ENCODE data around the gene RGL4. TPM values are rescaled to one million over a fixed set of nuclear protein-coding genes. Genes with fewer than 3 reads are reported as not detected.

Gene RGL4
- total and polyA plus RNA-seq, 2 experiments from 2014 or later, result 0.68 TPM; not detected in 1

GRCh38 chr22:23695571-23696325 lies 4.9 kb downstream of the RGL4 start:
- no peaks in the 10 kb centered on the region for H3K9me2 ChIP-seq (replicated peaks; ENCODE audit: insufficient read depth)
- H3K79me2 ChIP-seq, result no peaks in the 10 kb centered on the region
- DNase-seq (ENCODE audit: low spot score), result no peak
- no peak overlapping the region for H3K27ac ChIP-seq
- H3K36me3 ChIP-seq (replicated peaks; ENCODE audit: insufficient read depth, low read depth), result no peaks in the 10 kb centered on the region
- H3K27me3 ChIP-seq, result no peaks in the 10 kb centered on the region
- no peaks in the 10 kb centered on the region for H3K9me3 ChIP-seq (ENCODE audit: low read depth)
- 97% methylated on average over 19 of the region's 19 CpGs for WGBS (ENCODE audit: low lambda C conversion rate, missing lambda C conversion rate)
- TF ChIP-seq CTCF (IDR thresholded peaks at IDR 0.05; ENCODE audit: poor library complexity) (no peak), EZH2phosphoT487 (IDR thresholded peaks at IDR 0.05; ENCODE audit: low read depth, severe bottlenecking, unreplicated experiment) (no peak), EZH2 (IDR thresholded peaks at IDR 0.05; ENCODE audit: borderline replicate concordance) (no peak)
- H4K20me1 ChIP-seq (ENCODE audit: insufficient read depth, poor library complexity, severe bottlenecking), result no peaks in the 10 kb centered on the region
- H2AFZ ChIP-seq, result no peak overlapping the region
- no peaks in the 10 kb centered on the region for H3K4me1 ChIP-seq (ENCODE audit: insufficient read depth)
- no peak overlapping the region for H3K4me3 ChIP-seq
- H3K4me2 ChIP-seq, result no peak overlapping the region

- Histone ChIP-seq H3K9me3 (ENCODE audit: low read depth) (no peaks in the 10 kb centered on the region), H3K27ac (no peak overlapping the region), H3K4me2 (no peak overlapping the region), H3K4me1 (ENCODE audit: insufficient read depth) (peaks cover 5% of the 10 kb centered on the region), H3K9me2 (replicated peaks; ENCODE audit: insufficient read depth) (no peaks in the 10 kb centered on the region), H4K20me1 (ENCODE audit: insufficient read depth, poor library complexity, severe bottlenecking) (no peaks in the 10 kb centered on the region), H2AFZ (no peak overlapping the region), H3K79me2 (peaks cover 4% of the 10 kb centered on the region), H3K27me3 (no peaks in the 10 kb centered on the region), H3K36me3 (replicated peaks; ENCODE audit: insufficient read depth, low read depth) (no peaks in the 10 kb centered on the region), H3K4me3 (no peak overlapping the region)
- TF ChIP-seq EZH2 (IDR thresholded peaks at IDR 0.05; ENCODE audit: borderline replicate concordance), result no peak
- TF ChIP-seq EZH2phosphoT487 (IDR thresholded peaks at IDR 0.05; ENCODE audit: low read depth, severe bottlenecking, unreplicated experiment), result no peak
- no peak for TF ChIP-seq CTCF (IDR thresholded peaks at IDR 0.05; ENCODE audit: poor library complexity)
- DNase-seq (ENCODE audit: low spot score), result no peak
- 94% methylated on average over 13 of the region's 13 CpGs for WGBS (ENCODE audit: low lambda C conversion rate, missing lambda C conversion rate)
Observed at GRCh38 chr22:23696326-23696851, 5.6 kb downstream of the RGL4 start.

- TF ChIP-seq CTCF (IDR thresholded peaks at IDR 0.05; ENCODE audit: poor library complexity) (no peak), EZH2phosphoT487 (IDR thresholded peaks at IDR 0.05; ENCODE audit: low read depth, severe bottlenecking, unreplicated experiment) (no peak), EZH2 (IDR thresholded peaks at IDR 0.05; ENCODE audit: borderline replicate concordance) (no peak)
Observed at GRCh38 chr22:23697031-23697970, 6.5 kb downstream of the RGL4 start.

More at GRCh38 chr22:23697031-23697970, 6.5 kb downstream of the RGL4 start:
- no peak for DNase-seq (ENCODE audit: low spot score)
- H3K79me2 ChIP-seq, result peaks cover 13% of the 10 kb centered on the region
- no peaks in the 10 kb centered on the region for H3K36me3 ChIP-seq (replicated peaks; ENCODE audit: insufficient read depth, low read depth)
- H3K4me1 ChIP-seq (ENCODE audit: insufficient read depth), result peaks cover 7% of the 10 kb centered on the region
- 94% methylated on average over 11 of the region's 11 CpGs for WGBS (ENCODE audit: low lambda C conversion rate, missing lambda C conversion rate)
- no peaks in the 10 kb centered on the region for H3K27me3 ChIP-seq
- no peaks in the 10 kb centered on the region for H4K20me1 ChIP-seq (ENCODE audit: insufficient read depth, poor library complexity, severe bottlenecking)
- H3K4me2 ChIP-seq, result no peak overlapping the region
- H3K4me3 ChIP-seq, result no peak overlapping the region
- H2AFZ ChIP-seq, result no peak overlapping the region
- H3K9me2 ChIP-seq (replicated peaks; ENCODE audit: insufficient read depth), result no peaks in the 10 kb centered on the region
- no peak overlapping the region for H3K27ac ChIP-seq
- H3K9me3 ChIP-seq (ENCODE audit: low read depth), result no peaks in the 10 kb centered on the region
